HepG2 (cell line): Measurements from ENCODE around the gene ERVH48-1. TPM values are rescaled to one million over a fixed set of nuclear protein-coding genes. Genes with fewer than 3 reads are reported as not detected.
A peak's percentile ranks its signal among the peaks of the same experiment; 100 is the strongest.

Experiments
- ATF2 ChIP-seq: sonication (generic); formaldehyde crosslinking; IDR thresholded peaks from 2 replicates; pipeline ENCODE4 v1.4.0; 2020; ENCODE audit warnings: missing genetic modification reagents
- CENPT ChIP-seq: sonication (generic); formaldehyde crosslinking; IDR thresholded peaks from 2 replicates; pipeline ENCODE4 v1.8.0; 2022; ENCODE audit warnings: low read depth, mild to moderate bottlenecking, moderate library complexity, missing genetic modification reagents
- CHCHD3 ChIP-seq: sonication (generic); formaldehyde crosslinking; IDR thresholded peaks from 2 replicates; pipeline ENCODE4 v1.8.0; 2022; ENCODE audit warnings: mild to moderate bottlenecking, missing genetic modification reagents, moderate library complexity
- HOXA9 ChIP-seq: sonication (generic); formaldehyde crosslinking; IDR thresholded peaks from 2 replicates; pipeline ENCODE4 v1.8.1; 2022; ENCODE audit warnings: missing genetic modification reagents, mild to moderate bottlenecking, moderate library complexity, borderline replicate concordance
- MEIS2 ChIP-seq: sonication (generic); formaldehyde crosslinking; IDR thresholded peaks from 2 replicates; pipeline ENCODE4 v1.9.0; 2021; ENCODE audit warnings: mild to moderate bottlenecking, missing genetic modification reagents
- MIXL1 ChIP-seq: IDR thresholded peaks from 2 replicates; pipeline ENCODE4 v1.6.1; 2016
- RBAK ChIP-seq: sonication (generic); formaldehyde crosslinking; IDR thresholded peaks from 2 replicates; pipeline ENCODE4 v1.5.1; 2020; ENCODE audit warnings: mild to moderate bottlenecking, missing genetic modification reagents
- RBM39 ChIP-seq: fragments of 200-400 bp; formaldehyde crosslinking; IDR thresholded peaks from one replicate; pipeline ENCODE4 v1.6.1; 2018; ENCODE audit warnings: antibody characterized with exemption, mild to moderate bottlenecking, low read depth, low read length; ENCODE audit not compliant: poor library complexity, severe bottlenecking
- REPIN1 ChIP-seq: sonication (generic); formaldehyde crosslinking; IDR thresholded peaks from 2 replicates; pipeline ENCODE4 v1.8.0; 2022; ENCODE audit warnings: missing genetic modification reagents, low read depth, mild to moderate bottlenecking, borderline replicate concordance
- RXRA ChIP-seq: sonication (generic); formaldehyde crosslinking; IDR thresholded peaks from 2 replicates; pipeline ENCODE4 v1.5.1; 2020; ENCODE audit warnings: missing genetic modification reagents
- SETDB1 ChIP-seq: sonication (generic); formaldehyde crosslinking; IDR thresholded peaks from 2 replicates; pipeline ENCODE4 v1.5.1; 2020; ENCODE audit warnings: missing genetic modification reagents, mild to moderate bottlenecking, borderline replicate concordance
- SIX1 ChIP-seq: sonication (generic); formaldehyde crosslinking; IDR thresholded peaks from 2 replicates; pipeline ENCODE4 v1.4.0; 2020; ENCODE audit warnings: missing genetic modification reagents, borderline replicate concordance
- SMAD1 ChIP-seq: sonication (generic); formaldehyde crosslinking; IDR thresholded peaks from 2 replicates; pipeline ENCODE4 v1.4.0; 2020; ENCODE audit warnings: missing genetic modification reagents, low read depth, mild to moderate bottlenecking, borderline replicate concordance
- SSRP1 ChIP-seq: IDR thresholded peaks from 2 replicates; pipeline ENCODE4 v1.6.1; 2016; ENCODE audit warnings: control low read depth
- ZFP36L1 ChIP-seq: sonication (generic); formaldehyde crosslinking; IDR thresholded peaks from 2 replicates; pipeline ENCODE4 v1.8.0; 2022; ENCODE audit warnings: mild to moderate bottlenecking, missing genetic modification reagents, moderate library complexity
- ZIK1 ChIP-seq: sonication (generic); formaldehyde crosslinking; IDR thresholded peaks from 2 replicates; pipeline ENCODE4 v1.5.0; 2020; ENCODE audit warnings: mild to moderate bottlenecking, low read depth, missing genetic modification reagents, borderline replicate concordance
- ZNF10 ChIP-seq: sonication (generic); formaldehyde crosslinking; IDR thresholded peaks from 2 replicates; pipeline ENCODE4 v1.4.0; 2020; ENCODE audit warnings: mild to moderate bottlenecking, low read depth, missing genetic modification reagents, borderline replicate concordance
- ZNF124 ChIP-seq: sonication (generic); formaldehyde crosslinking; IDR thresholded peaks from 2 replicates; pipeline ENCODE4 v1.4.0; 2020; ENCODE audit warnings: missing genetic modification reagents
- ZNF557 ChIP-seq: sonication (generic); formaldehyde crosslinking; IDR thresholded peaks from 2 replicates; pipeline ENCODE4 v1.4.0; 2020; ENCODE audit warnings: missing genetic modification reagents
- ZNF740 ChIP-seq: sonication (generic); formaldehyde crosslinking; IDR thresholded peaks from 2 replicates; pipeline ENCODE4 v1.4.0; 2020; ENCODE audit warnings: missing genetic modification reagents
- ZNF780A ChIP-seq: sonication (generic); formaldehyde crosslinking; IDR thresholded peaks from 2 replicates; pipeline ENCODE4 v1.8.0; 2022; ENCODE audit warnings: mild to moderate bottlenecking, missing genetic modification reagents, moderate library complexity
- polyA plus RNA-seq, 8 experiments: library from polyadenylated mRNA; depleted of rRNA in 3 of 8; stranded (reverse) in 7 of 8; unstranded in 1 of 8; fragments of >200 nt; fragmentation: Illumina TruSeq in 4 of 8; extraction: Trizol in 4 of 8; gene quantifications; 2 replicates each; pipeline versions ENCODE4 v1.2.1 to v1.2.3, GENCODE V29; 2011 to 2016; ENCODE audit warnings: low read depth in 4 of 8, missing spikeins in 1 of 8, mixed read lengths in 1 of 8; ENCODE audit not compliant: insufficient read depth in 1 of 8
- total RNA-seq, 5 experiments: library from RNA; depleted of rRNA; stranded (reverse); fragments of >200 nt; fragmentation: Illumina TruSeq; extraction: Trizol; gene quantifications; 2 replicates each; pipeline ENCODE4 v1.2.3, GENCODE V29; 2016; ENCODE audit warnings: low read depth in 1 of 5
- TF ChIP-seq, protein P1 (sequence below): sonication (generic); formaldehyde crosslinking; conservative IDR thresholded peaks from 2 replicates; pipeline ENCODE4 v1.8.0; 2022; ENCODE audit warnings: low read depth, missing genetic modification reagents
- TF ChIP-seq, protein P2 (sequence below): sonication (generic); formaldehyde crosslinking; IDR thresholded peaks from 2 replicates; pipeline ENCODE4 v1.9.0; 2021; ENCODE audit warnings: missing genetic modification reagents, borderline replicate concordance

The ERVH48-1 gene
- total and polyA plus RNA-seq, 2 of the 13 experiments (the other 11 are each of a cell fraction or from before 2014, with no cell fraction given), result 1.8 TPM; not detected in 1

DNA sequence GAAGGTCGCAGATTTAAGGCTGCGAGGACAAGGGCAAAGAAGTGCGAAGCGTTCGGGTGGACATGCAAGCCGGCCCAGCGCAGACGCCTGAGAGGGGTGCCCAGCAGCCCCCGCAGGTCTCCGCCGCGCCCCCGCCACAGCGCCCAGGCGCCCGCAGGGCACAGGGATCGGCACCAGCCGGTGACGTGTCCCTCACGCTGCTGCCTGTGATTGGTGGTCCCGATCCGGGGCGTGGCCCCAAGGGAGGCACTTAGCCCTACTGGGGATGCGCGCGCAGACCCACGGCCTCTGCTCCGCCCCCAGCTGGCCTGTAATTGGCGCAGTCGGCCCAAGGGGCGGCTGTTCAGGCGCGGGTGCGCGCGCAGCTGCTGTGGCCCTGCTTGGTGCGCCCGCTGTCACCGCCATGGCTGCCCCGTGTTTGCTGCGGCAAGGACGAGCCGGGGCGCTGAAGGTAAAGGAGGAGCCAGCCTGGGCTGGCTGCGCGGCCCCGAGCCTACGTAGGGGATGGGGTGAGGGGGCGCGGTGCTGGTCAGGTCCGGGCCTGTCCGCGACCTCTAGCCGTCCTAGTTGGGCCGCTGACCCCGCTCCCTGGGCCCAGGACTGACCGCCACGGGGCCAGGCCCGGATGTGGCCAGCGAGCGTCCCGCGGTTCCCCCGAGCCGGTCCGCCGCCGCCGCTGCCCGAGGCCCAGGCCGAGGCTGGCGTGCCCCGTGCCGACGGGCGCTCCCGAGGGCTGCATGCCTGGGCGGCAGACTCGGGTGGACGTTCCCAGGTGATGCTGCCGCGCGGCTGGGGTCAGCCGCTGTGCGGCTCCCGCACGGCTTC, 32.3 kb downstream of the ERVH48-1 start, which contains the start of gene NDUFV3 (continued):
- TF ChIP-seq ZNF740 (peak; percentile 59; the same call in 1 of the 2 replicates), ZNF780A (CRISPR knock-in tag) (no peak), ZIK1 (CRISPR knock-in tag) (no peak), CENPT (CRISPR knock-in tag) (no peak), CHCHD3 (CRISPR knock-in tag) (0 out of 2 replicates have a peak, but pooled peaks have one; percentile 4), ZNF10 (no peak), ZNF557 (peak; percentile 86; the same call in 1 of the 2 replicates), ZNF124 (CRISPR knock-in tag) (no peak; the same call in 1 of the 2 replicates), RXRA (CRISPR knock-in tag) (no peak), RBAK (CRISPR knock-in tag) (no peak), SSRP1 (CRISPR knock-in tag) (no peak), MIXL1 (CRISPR knock-in tag) (no peak; the same call in 1 of the 2 replicates), ZFP36L1 (CRISPR knock-in tag) (no peak), HOXA9 (CRISPR knock-in tag) (no peak), SIX1 (CRISPR knock-in tag) (no peak), MEIS2 (CRISPR knock-in tag) (peak; percentile 42), SMAD1 (CRISPR knock-in tag) (no peak; the same call in 1 of the 2 replicates), REPIN1 (CRISPR knock-in tag) (peak; percentile 25; the same call in 1 of the 2 replicates), ATF2 (CRISPR knock-in tag) (peak; percentile 45; the same call in 1 of the 2 replicates), SETDB1 (CRISPR knock-in tag) (no peak), RBM39 (peak; percentile 16)
- TF ChIP-seq, protein P1, sequence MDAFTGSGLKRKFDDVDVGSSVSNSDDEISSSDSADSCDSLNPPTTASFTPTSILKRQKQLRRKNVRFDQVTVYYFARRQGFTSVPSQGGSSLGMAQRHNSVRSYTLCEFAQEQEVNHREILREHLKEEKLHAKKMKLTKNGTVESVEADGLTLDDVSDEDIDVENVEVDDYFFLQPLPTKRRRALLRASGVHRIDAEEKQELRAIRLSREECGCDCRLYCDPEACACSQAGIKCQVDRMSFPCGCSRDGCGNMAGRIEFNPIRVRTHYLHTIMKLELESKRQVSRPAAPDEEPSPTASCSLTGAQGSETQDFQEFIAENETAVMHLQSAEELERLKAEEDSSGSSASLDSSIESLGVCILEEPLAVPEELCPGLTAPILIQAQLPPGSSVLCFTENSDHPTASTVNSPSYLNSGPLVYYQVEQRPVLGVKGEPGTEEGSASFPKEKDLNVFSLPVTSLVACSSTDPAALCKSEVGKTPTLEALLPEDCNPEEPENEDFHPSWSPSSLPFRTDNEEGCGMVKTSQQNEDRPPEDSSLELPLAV (CRISPR knock-in tag), result no peak
- TF ChIP-seq, protein P2, sequence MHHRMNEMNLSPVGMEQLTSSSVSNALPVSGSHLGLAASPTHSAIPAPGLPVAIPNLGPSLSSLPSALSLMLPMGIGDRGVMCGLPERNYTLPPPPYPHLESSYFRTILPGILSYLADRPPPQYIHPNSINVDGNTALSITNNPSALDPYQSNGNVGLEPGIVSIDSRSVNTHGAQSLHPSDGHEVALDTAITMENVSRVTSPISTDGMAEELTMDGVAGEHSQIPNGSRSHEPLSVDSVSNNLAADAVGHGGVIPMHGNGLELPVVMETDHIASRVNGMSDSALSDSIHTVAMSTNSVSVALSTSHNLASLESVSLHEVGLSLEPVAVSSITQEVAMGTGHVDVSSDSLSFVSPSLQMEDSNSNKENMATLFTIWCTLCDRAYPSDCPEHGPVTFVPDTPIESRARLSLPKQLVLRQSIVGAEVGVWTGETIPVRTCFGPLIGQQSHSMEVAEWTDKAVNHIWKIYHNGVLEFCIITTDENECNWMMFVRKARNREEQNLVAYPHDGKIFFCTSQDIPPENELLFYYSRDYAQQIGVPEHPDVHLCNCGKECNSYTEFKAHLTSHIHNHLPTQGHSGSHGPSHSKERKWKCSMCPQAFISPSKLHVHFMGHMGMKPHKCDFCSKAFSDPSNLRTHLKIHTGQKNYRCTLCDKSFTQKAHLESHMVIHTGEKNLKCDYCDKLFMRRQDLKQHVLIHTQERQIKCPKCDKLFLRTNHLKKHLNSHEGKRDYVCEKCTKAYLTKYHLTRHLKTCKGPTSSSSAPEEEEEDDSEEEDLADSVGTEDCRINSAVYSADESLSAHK (CRISPR knock-in tag), result no peak
